HG02943 (cell line): ENCODE results near the gene ERF.
A peak's percentile ranks its signal among the peaks of the same experiment; 100 is the strongest.
"Not testable (repeated sequence)": the region's sequence is repeated elsewhere in the genome, so short reads cannot be mapped to it uniquely, and the experiment has no call there.

Experiments used
- ATAC-seq: cut with Tn5 transposase; IDR thresholded peaks from one replicate; pipeline ENCODE4 v1.9.1; 2021; ENCODE audit warnings: mild to moderate bottlenecking, low read depth, moderate library complexity; ENCODE audit not compliant: unreplicated experiment

ERF gene

DNA sequence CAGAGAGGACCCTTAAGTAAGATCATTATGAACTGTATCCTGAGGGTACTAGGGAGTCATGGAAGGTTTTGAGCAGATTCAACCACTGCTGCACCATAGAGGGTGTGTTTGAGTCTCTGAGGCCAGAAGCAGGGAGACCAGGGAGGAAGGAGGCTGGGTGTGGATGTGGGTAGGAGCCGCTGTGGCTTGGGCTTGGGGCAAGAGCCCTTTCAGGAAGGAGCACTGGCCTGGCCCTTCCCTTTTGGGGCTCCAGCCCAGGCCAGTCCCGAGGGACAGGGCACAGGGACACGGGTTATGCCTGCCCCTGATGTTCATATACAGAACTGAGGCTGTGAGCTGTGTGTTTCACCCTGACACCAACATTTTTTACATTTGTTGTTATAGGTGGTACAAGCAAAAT lies 21.4 kb upstream of the ERF start:
- no peak for ATAC-seq

DNA sequence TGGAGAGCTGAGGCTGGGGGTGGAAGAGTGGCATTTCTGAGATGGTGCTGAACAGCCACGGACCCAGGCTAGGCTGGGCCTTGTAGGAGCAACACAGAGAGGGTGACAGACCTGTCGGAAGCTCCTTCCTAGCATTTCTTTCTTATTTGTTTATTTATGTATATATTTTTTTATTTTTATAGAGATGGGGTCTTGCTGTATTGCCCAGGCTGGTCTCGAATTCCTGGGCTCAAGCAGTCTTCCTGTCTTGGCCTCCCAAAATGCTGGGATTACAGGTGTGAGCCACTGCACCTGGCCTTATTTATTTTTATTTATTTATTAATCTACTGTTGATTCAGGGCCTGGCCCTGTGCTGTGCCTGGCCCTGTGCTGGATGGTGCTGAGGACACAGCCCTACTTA lies 20.6 kb upstream of the ERF start:
- no peak for ATAC-seq

DNA sequence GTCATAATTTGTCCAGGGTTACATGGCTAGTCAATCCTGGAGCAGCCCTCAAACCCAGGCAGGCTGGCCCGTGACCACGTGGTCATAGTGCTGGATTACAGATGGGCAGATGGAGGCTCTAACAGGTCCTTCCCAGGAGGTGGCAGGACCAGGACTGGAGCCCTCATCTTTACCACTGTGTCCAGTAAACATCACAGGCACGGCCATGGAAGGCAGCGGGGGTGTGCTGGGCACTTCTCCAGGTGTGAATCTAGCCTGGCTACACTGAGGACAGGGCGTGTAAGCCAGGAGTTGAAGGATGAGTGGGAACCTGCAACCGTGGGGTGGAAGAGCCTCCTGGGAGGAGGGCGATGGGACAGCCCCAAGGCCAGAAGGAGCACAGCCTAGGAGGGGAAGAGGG lies 20.2 kb upstream of the ERF start:
- ATAC-seq: no peak

DNA sequence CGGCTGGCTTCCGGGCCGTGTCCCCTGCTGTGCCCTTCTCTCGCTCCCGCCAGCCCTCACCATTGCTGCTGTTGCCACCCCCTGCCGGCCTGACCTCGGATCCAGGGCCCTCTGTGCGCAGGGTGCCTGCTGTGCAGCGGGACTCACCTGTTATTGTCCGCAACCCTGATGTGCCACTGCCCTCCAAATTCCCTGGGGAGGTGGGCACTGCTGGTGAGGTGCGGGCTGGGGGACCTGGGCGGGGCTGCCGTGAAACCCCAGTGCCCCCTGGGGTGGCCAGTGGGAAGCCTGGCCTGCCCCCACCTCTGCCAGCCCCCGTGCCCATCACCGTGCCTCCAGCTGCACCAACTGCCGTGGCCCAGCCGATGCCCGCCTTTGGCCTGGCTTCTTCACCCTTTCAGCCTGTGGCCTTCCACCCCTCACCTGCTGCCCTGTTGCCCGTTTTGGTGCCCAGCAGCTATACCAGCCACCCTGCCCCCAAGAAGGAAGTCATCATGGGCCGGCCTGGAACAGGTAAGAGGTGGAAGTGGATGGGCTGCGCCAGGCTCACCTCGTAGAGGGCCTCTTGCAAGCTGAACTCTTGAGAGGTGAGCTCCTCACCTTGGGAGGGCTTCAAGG lies 19.2 kb upstream of the ERF start:
- no peak for ATAC-seq

DNA sequence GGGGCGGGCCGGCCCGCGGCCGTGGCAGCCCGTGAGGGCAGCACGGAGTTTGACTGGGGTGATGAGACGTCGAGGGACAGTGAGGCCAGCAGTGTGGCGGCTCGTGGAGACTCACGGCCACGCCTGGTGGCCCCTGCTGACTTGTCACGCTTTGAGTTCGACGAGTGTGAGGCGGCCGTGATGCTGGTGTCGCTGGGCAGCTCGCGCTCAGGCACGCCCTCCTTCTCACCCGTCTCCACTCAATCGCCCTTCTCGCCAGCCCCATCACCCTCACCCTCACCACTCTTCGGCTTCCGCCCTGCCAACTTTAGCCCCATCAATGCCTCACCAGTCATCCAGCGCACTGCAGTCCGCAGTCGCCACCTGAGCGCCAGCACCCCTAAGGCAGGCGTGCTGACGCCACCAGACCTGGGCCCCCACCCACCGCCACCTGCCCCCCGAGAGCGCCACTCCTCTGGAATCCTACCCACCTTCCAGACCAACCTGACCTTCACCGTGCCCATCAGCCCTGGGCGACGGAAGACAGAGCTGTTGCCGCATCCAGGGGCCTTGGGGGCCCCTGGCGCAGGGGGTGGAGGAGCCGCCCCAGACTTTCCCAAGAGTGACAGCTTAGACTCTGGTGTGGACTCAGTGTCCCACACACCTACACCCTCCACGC lies 18.6 kb upstream of the ERF start:
- ATAC-seq: no peak

DNA sequence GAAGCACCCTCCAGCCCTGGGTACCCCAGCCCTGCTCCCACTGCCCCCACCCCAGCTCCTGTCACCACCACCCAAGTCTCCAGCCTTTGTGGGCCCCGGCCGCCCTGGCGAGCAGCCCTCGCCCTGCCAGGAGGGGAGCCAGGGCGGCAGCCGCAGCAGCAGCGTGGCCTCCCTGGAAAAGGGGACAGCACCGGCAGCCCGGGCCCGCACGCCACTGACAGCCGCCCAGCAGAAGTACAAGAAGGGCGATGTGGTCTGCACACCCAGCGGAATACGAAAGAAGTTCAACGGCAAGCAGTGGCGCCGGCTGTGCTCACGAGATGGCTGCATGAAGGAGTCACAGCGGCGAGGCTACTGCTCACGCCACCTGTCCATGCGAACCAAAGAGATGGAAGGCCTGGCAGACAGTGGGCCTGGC lies 18.1 kb upstream of the ERF start:
- no peak for ATAC-seq

DNA sequence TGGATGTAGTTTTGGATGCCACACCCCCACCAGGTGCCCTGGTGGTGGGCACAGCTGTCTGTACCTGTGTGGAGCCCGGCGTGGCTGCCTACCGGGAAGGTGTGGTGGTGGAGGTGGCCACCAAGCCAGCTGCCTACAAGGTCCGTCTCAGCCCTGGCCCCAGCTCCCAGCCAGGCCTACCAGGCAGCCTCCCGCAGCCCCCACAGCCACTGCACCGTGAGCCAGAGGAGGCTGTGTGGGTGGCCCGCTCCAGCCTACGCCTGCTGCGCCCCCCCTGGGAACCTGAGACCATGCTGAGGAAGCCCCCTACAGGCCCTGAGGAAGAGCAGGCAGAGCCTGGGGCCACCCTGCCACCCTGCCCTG lies 17.6 kb upstream of the ERF start:
- ATAC-seq: no peak

DNA sequence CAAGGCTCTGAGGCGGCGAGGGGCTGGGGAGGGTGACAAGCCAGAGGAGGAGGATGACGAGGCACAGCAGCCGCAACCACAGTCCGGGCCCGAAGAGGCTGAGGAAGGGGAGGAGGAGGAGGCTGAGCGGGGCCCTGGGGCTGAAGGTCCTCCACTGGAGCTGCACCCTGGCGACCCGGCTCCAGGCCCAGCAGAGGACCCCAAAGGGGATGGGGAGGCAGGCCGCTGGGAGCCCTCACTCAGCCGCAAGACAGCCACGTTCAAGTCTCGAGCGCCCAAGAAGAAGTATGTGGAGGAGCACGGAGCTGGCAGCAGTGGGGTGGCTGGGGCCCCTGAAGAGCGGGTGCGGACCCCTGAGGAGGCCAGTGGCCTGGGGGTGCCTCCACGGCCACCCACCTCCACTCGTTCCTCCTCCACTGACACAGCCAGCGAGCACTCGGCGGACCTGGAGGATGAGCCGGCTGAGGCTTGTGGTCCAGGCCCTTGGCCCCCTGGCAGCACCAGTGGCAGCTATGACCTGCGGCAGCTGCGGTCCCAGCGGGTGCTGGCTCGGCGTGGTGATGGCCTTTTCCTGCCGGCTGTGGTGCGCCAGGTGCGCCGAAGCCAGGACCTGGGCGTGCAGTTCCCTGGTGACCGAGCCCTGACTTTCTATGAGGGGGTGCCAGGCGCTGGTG lies 17.1 kb upstream of the ERF start:
- no peak for ATAC-seq

DNA sequence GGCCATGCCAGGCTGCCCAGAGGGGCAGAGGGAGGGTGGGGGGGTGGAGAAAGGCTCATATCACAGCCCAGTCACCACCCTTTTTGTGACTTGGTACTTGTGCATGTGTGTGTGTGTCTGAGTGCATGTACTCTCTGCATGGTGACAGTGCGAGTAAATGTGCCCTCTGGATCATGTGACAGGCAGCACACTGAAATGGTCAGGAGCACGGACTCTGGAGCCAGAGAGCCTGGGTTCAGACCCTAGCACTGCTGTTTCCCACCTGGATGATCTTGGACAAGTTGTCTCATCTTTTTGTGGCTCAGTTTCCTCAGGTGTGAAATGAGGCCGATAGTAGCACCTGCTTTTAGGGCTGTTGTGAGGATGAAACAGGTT lies 16.1 kb upstream of the ERF start:
- no peak for ATAC-seq

DNA sequence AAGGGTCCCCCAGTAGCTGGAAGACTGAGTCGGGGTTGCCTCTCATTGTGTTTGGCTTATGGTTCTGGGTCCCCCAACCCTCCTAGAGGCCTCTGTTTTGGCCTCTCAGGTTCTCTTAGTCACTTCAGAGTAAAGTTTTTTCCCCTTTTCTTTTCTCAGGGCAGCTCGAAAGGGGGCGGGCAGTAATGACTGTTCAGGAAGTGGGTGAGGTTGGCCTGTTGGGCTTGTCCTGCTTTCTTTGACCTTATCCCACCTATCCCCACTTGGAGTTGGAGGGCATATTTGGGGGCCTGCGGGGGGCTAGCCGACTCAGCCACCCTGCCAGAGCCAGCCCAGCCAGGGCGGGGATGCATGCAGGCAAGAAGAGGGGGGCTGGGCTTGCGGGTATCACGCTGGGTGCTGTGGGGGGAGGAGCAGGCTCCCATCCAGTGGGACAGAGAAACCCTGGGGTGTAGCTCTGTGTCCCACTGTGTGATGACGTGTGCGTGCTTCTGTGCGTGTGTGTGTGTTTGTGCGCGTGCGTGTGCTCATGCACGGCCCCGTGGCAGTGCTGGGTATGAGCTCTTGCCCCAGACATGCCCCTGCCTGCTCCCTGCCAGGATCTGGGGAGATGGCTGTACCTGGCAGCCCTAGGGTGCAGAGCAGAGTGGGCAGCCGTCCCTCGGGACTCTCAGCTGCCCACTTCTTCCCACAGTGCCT lies 15.6 kb upstream of the ERF start:
- no peak for ATAC-seq

DNA sequence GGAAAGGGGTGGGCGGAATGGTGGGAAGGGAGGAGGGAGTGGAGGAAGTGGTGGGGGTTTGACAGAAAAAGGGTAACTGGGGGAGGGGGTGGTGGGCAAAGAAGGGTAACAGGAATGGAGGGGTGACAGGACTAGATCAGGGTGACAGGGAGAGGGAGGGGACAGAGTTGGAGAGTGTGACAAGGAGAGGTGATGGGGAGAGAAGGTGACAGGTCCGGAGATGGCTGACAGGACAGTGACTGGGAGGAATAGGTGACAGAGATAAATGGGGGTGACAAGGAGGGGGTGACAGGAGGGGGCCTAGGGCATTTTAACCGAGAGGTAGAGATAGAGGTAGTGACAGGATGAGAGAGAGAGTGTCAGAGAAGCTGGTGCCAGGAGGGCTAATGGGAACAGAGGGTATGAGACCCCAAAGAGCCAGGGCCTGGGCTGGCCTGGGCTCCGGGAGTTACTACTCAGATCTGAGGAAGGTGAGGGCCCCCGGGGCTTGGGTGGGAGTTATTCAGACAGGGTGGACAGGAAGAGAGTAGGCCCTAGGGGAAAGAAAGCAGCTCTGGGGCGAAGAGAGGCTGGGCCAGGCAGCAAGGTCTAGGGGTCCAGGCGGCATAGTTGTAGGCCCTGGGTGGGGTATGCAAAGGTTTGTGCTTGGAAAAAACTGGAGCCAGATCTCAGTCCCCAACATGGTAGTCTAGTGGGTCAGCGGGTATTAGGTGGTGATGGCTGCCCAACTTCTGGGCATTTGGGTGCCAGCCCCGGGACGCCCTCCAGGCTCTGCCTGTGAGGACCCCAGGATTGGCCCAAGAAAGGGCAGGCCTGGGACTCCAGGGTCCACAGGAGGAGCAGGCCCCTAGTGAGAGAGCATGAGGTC lies 14.8 kb upstream of the ERF start:
- ATAC-seq: no peak

DNA sequence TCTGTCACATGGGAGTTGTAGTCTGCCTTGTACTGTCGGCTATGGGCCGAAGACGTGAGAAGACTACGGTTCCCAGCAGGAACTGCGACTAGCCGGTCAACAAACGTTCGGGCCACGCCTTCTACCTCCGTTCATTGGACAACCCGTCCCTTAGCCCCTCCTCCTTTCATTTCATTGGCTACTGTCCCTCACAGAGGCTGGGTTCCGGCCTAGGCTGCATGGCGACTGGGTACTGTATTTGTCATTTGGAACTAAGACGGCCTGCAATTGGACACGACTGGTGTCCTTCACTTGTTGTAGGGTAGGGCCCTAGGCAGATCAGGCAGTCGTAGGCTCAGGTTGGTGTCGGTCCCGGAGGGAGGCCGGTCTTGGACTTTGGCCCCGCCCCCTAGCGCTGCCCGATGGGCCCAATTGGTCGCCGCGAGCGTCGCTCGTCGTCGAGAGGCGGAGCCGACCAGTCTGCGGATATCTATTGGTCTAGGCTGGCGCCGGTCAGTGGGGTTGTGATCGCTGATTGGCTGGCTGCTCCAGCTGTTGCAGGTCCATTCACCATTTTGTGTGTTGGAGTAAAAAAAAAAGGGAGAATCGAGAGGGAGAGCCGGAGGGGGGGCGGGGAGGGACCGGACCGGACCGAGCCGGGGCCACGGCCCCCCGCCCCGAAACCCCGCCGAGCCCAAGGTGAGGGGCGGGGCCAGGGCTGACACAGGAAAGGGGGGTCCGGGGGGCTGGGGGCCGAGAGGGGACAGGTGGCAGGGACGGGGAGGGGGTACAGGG lies 14.0 kb upstream of the ERF start, which contains the start of gene CIC:
CIC (plus strand) TSS at position 549 of the 774 bp plus-strand sequence. CDS start 2,532 bp downstream, outside the sequence.
- ATAC-seq: peak; percentile 81

DNA sequence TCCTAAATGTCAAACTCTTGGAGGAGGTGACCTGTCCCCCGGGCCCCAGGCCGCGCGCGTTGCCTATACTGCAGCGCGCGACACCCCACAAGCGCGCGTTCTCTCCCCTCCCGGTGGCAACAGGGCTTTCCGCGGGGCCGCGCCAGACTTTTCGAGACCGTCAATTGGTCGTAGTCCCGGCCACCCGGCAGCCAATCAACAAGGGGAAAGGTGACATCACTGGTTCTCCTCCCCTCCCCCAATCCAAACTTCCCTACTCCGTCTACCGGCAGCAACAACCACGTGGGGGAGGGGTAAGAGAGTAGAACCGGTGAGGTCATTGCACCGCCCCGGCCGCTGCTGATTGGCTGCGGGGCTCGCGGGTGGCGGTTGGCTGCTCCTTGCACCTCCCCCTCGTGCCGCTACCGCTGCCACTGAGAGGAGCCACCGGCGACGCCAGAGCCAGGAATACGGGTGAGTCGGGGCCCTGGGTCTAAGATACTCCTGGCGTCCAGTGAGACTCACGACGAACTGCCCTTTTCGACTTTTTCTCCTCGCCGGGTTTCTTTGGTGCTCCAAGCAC lies 13.3 kb upstream of the ERF start:
- peak; percentile 55 for ATAC-seq

DNA sequence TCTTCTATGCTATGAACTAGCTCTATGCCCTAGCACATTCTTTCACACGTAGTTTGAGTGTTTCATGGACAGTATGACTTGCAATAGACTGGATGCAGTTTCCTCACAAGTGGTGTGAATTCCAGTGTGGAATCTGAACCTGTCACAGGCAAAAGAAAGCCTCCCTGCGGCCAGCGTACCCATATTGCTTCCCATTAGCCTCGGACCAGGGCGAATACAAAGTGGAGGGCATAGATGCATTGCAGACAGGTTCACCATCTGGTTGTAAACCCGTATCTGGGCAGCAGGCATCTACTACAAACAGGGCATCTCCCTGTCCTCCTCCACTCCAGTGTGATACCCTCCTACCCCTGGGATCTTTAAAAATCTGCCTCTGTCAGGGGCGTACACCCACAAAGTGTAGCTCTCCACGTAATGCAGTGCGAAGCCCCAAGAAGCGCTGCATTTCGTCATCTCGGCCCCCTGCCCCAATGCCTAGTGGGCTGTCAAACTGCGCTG lies 12.8 kb upstream of the ERF start:
- ATAC-seq: no peak

DNA sequence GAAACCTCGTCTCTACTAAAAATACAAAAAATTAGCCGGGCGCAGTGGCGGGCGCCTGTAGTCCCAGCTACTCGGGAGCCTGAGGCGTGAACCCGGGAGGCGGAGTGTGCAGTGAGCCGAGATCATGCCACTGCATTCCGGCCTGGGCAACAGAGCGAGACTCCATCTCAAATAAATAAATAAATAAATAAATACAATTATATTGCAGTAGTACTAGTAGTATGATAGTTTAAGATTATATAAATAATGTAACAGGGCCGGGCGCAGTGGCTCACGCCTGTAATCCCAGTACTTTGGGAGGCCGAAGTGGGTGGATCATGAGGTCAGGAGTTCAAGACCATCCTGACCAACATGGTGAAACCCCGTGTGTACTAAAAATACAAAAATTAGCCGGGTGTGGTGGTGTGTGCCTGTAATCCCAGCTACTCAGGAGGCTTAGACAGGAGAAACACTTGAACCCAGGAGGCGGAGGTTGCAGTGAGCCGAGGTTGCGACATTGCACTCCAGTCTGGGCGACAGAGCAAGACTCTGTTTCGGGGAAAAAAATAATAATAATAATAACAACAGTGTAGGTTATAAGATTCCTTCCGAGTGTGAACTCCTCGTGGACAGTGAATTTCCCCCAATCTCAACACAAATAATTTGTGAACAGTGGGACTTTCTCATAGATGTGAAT lies 12.1 kb upstream of the ERF start:
- not testable (repeated sequence) for ATAC-seq

DNA sequence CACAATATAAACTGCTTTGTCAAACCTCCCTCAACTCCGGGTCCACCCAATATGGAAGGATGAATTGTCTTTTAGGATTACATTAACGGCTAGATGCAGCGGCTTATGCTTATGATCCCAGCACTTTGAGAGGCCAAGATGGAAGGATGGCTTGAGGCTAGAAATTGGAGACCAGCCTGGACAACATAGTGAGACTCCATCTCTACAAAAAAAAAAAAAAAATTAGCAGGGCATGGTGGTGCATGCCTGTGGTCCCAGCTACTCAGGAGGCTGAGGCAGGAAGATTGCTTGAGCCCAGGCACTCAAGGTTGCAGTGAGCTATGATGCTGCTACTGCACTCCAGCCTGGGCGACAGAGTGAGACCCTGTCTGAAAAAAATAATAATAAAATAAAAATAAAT lies 11.2 kb upstream of the ERF start:
- not testable (repeated sequence) for ATAC-seq

DNA sequence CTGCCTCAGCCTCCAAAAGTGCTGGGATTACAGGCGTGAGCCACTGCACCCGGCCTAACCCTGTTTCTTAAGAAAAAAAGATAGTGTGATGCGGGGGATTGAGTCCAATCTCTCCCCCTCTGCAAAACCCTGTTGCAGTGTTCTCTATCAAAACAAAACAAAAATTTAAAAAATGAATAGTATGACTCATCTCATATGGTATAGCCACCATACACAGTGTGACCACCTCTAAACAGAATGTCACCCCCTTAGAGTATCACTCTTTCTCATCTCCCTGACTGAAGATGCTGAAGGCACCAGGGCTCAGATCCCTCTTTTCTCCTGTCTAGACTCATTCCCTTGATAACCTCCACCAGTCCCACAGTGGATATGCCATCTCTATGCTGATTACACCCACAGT lies 6.8 kb upstream of the ERF start:
- ATAC-seq: no peak

DNA sequence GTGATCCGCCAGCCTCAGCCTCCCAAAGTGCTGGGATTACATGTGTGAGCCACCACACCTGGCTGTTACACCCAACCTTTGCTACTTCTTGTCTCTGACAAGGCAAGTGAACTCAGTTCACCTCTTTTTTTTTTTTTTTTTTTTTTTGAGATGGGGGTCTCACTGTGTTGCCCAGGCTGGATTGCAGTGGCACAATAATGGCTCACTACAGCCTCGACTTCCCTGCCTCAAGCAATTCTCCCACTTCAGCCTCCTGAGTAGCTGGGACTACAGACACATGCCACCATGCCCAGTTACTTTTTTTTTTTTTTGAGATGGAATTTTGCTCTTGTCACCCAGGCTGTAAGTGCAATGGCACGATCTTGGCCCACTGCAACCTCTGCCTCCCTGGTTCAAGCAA lies 2.9 kb upstream of the ERF start:
- not testable (repeated sequence) for ATAC-seq
